Measurements from ENCODE around the gene ASTL.
A peak's percentile ranks its signal among the peaks of the same experiment; 100 is the strongest.
"Not testable (repeated sequence)": the region's sequence is repeated elsewhere in the genome, so short reads cannot be mapped to it uniquely, and the experiment has no call there.

Gene ASTL

DNA sequence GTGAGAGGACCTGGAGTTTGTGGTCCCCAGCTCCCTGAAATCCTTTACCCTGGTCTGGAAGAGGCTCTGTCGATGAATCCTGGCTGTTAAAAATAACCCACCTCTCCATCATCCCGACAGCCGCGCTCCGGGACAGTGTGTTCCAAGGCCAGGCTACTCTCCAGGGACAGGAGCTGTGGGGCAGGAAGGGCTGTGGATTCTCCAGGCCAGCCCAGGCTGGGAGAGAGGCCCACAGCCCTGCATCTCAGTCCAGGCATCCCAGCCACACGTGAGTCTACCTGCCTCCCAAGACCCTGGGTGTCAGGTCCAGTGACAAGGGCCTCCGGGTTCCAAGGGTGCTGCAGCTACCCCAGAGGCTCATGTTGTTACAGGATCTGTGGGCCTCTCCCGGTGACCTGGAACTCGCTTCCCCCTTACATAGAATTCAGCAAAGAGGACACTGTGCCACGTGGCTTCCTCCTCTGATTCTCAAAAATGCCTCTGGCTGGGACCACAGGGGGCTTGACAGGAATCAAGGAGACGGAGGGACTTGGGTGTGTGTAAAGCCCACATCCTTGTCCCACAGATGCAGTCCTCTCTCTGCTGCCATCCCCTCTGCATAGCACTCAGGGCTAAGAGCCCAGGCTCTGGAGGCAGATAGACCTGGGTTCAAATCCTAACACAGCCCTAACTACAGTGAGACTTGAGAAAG lies 39.3 kb downstream of the ASTL start:
- no peak for DNase-seq

DNA sequence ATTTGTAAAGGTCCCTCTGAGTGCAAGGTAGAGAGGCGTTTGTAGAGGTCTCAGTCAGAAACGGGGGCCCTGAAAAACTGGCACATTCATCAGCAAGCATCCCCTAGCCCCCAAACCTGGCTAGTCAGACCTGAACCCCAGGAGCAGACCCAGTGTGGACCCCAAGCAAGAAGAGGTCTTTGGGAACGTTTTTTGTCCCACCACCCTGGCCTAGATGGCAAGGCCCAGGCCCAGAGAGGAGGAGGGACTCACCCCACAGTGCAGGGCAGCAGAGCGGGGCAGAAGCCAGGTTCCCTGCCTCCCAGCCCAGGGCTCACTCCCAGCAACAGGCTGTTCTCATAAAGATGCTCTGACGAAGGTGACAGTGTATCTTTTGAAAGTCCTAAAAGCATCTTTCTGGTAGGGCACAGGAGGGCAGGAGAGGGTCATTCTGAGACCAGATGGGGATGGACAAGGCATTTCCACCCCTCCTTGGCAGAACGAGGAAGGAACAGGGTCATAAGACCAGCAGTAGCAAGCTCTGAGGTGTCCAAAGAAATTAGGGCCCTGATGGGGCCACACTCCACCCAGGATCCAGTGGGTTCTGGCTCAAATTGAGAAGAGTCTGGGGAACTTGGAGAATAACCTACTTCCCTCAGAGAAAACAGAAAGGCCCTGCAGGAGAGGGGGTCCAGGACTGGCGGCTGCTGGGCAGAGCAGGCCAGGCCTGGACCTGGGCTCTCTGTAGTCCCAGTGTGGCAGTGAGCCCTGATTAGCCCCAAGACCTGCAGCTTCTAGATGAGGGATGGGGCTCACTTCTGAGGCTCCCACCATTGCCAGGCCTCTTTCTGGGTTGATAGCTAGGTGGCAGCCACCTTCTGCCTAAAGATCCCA lies 40.1 kb downstream of the ASTL start:
- DNase-seq = peak; percentile 36 to 52

DNA sequence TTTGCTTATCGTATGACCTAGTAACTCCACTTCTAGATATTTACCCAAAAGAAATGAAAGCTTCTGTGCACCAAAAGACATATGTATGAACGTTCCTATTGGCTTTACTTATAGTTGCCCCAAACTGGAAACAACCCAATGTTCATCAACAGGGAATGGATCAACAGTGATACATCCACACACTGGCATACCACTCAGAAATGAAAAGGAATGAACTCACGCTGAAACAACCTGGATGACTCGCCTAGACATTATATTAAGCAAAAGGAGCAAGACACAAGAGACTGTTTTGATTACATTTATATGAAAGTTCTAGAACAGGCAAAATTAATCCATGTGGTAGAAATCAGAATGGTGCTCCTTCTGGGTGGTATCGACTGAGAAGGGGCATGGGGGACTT lies 40.9 kb downstream of the ASTL start:
- DNase-seq = no peak

DNA sequence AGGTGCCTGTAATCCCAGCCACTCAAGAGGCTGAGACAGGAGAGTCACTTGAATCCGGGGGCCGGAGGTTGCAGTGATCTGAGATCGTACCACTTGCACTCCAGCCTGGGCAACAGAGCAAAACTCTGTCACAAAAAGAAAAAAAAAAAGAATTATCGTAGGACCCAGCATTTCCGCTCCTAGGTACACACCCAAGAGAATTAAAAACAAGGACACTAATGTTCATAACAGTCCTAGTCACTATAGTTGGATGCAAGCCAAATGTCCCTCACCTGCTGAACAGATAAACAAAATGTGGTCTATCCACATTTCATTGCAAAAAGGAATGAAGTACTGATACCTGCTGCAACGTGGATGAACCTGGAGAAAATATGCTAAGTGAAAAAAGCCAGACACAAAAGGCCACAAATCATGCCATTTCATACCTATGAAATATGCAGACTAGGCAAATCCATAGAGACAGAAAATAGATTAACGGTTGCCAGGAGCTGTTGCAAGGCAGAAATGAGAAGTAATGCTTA lies 43.1 kb downstream of the ASTL start:
- DNase-seq = no peak

DNA sequence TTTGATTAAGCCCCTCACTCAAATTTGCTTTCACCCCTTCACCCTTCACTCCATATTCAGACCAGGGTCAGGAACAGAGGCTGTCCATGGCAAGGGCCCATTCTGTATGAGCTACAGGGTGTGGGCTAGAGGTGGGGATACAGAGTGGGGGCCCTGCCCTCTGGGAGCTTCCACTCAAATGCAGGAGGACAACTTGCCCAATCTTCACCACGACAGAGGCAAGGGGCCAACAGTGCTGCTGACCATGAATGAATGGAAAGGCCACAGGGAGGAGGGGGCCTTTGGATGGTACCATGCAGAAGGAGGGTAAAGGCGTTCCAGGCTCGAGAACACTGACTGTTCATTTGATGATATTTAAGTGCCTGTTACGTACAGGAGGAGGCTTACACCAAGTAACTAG lies 44.8 kb downstream of the ASTL start:
- no peak for DNase-seq

DNA sequence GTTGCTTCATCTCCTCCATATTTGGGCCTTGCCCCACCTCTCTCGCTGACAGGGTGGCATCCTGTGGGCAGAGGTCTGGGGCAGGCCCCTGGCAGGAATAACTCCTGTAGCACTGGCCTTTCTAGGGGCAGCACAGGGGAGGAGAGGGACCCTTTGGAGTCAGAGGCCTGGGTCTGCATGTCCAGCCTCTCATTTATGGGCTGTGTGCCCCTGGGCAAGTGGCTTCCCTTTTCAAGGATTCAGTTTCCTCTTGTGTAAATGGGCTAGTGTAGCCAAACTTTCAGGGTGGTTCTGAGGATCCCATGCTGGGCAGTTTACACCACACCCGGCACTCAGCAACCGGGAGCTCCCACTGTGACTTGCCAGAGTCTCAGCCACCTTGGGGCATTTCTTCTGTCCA lies 45.4 kb downstream of the ASTL start:
- DNase-seq = peak; percentile 50 to 52

DNA sequence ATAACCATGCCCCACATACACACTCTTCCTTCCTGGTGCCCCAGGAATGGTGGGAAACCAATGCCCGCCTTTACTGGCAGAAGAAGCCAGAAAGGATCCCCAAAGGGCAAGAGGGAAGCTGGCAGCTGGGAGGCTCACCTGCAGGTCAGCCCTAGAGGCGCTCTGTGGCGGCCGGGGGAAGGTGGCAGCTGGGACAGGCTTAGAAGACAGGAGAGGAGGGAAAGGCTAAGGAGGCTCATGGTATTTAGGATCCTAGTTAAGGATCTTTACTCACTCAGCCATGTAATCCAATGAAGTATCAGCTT lies 45.8 kb downstream of the ASTL start:
- no peak for DNase-seq

DNA sequence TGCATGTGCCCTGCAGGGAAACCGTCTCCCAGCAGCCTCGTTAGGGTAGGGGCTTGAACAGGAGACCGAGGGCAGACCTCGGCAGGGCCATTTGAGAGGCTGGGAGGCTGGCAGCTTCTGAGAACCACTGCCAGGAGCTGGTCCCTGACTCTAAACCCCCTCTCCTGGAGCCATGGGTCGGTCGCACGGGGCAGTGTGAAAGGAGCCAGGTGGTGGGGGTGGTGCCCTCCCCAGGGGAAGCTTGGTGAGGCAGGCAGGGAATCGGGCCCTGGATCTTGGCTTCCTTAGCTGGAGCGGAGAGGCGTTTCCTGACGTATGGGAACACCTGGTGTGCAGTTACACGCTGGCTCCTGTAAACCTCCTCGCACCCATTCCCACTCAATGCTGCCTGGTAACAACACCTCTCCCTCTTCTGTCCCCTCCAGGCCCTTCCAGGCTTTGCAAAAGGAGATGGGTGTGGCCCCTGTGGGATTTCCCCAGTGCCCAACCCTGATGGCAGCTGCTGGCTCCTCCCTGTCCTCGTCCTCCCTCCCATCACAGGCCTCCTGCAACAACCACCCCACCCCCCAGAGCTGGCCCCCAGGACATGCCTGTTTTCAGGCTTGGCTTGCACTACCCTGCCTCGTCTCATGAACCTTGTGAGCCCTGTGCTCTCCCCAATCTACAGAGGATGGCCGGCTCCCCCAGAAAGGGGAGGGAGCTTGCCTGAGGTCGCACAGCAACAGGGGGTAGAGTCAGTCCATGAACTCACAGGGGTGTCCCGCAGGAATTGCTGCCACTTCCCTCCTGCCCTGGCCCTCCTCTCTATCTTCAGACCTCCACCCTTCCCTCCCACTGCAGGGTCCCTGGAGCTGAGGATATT lies 46.4 kb downstream of the ASTL start:
- no peak for DNase-seq

DNA sequence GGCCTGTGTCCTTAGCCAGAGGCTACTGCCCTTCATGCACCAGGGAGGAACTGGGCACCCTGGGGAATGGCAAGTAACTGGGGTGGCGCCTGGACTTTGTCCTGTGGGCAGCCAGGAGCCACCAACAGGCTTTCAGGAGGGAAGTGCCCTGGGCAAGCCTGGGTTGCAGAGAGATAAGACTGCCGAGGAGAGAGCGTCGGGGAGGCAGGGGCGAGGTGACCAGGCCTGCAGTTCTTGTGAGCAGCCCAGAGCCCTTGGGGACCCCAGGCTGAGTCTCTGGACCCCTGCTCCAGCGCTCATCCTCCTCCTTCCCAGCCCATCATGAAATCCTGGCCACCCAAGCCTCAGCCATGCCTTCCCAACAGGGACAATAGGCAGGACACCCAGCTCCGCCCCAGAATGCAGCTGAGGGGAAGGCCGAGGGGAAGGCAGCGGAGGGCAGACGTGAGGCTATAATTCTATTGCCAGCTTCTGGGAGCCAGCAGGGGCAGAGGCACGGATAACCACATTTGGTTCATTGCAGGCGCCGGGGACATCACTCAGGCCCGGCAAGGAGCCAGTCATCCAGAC lies 47.1 kb downstream of the ASTL start:
- no peak for DNase-seq

DNA sequence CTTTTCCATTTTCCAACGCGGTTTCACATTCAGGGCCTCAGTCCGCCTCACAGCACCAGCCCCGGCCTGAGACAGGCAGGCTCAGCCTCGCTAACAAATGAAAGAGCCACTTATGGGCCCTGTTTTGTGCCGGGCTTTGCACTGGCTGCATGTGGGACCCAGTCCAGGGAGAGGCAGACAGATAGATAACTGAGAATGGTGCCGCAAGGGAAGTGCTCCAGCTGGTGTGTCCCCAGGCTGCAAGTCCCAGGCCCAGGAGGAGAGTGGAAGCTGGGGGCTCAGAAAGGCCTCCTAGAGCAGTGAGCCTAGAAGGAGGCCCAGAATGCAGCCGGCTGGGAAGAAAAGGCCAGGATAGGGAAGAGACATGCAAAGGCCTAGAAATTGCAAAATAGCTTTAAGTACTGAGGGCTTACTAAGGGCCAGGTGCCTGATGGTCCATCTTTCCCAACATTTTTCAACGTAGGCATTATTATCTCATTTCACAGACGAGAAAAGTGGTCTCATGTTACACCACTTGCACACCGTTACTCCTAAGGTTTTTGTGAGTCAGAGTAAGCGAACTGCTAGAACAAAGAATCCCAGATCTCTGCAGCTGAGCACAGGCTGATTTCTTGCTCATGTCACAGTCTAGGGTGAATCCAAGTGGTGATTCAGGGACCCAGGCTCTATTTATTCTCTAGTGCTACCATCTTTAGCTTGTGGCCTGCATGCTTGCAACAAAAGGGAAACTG lies 47.9 kb downstream of the ASTL start:
- no peak for DNase-seq

DNA sequence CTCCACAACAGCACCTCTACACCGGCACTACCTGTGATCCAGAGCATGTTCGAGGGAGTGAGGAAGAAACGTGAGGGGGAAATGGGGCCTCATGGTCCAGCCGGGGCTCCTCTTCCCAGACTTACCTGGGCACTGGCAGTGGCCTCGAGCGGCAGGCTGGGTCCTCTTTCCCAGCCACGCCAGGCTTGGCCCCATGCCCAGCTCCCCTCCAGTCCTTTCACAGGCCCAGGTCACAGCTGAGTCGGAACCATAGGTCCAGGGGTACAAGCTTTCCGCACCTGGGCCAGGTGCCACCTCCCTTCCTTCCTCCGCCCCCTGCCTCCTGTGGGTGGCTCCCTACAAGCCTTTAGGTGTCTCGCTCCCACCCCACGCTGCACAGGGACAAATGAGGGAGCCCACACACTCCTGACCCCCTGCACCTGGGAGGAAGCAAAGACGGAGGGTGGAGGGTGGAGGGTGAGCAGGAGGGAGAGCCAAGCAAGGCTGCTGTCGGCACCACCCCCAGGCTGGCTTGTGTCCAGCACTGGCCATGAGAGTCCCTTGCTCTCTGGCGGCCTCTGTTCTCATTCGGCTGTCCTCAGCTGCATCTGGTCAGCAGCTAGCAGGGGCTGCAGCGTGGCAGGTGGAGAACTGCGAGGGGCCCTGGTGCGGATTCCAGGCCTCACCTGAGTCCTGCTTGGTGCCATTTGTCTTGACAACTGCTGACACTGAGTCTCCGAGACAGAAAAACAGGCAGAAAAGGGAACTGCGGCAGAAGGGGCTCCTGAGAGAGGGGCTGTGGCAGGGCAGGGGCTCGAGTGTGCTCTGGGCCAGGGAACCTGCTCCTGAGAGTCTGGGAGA lies 48.7 kb downstream of the ASTL start:
- DNase-seq = no peak

DNA sequence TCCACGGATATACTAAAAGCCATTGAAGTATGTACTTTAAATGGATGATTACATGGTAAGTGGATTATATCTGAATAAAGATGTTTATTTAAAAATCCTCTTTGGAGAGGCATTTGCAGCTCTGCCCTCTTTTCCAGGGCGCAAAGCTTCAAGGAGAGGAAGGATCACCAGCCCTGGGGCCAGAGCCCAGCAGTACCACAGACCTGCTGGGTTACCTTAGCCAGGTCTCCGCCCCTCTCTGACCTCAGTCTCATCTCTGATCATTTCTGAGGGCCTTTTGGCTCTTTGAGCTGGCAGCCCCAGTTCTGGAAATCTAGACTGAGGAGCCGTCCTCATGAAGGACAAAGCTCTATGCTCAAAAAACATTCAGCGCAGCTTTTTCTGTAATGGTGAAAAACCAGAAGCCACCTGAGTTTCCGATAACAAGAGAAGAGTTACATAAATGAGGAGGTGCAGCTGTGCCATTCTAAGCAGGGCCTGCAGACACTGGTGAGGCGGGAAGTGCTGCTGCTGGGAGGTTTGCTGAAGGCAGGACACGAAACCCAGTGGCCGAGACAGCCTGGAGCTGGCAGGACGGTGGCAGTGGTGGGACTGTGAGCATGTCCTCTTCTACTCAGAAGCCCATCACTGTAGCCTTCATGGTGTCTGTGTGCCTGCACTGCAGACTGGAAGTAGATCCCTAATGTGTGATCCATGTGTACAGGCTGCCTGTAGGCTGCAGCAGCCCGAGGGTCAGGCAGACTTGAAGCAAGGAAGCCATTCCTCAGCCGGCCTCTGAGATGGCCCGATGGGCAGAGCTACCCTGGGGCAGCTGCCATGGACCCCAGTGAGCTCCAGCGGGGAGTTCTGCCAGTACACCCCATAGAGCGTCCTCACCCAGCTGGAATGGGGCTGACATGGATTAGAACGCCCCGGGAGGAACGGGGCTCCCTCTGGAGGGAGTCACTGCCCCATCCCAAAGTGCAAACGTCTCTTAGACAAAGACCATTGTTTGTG lies 49.7 kb downstream of the ASTL start:
- DNase-seq = no peak

DNA sequence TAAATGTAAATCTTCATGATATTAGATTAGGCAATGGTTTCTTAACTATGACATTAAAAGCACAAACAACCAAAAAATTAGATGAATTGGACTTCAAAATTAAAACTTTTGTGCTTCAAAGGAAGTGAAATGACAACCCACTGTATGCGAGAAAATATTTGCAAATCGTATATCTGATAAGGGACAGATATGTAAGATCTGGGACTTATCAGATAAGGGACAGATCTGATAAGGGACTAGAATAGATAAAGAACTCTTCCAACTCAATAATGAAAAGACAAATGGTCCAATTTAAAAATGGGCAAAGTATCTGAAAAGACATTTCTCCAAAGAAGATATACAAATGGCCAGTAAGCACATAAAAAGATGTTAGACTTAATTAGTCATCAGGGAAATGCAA lies 51.2 kb downstream of the ASTL start:
- DNase-seq = no peak

DNA sequence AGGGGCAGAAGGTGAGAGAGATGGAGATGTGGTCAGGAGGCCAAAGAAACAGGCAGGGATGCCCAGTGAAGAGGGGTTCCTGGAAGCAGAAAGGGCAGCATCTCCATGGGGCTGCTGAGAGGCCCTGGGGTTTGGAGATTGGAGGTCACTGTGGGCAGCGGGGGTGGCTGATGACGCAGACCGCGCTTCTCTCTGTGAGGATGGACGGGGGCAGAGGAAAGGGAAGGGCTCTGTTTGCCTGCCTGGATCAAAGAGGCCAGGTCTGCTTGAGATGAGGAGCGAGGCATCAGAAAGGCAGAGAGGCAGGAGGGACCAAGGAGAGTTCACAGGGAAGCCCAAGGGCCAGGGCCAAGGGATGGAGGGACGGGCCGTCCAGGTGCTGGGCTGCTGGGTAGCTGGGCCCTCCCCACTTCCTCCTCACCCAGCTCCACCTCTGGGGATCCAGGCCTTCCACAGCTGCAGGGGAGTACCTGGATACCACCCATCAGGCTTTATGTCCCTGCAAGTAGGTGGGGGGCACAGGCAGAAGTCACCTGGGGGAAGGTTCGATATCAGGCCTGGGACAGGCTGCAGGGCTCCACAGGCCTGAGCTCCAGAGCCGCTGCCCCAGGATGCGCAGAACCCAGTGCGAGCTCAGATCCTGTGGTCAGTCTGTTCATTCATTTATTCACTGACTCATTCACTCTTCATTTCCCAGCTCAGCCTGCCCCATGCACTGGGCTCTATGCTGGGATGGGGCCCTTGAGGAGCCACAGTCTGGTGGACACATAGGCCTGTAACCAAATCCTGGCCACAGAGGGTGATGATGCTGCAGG lies 52.6 kb downstream of the ASTL start:
- DNase-seq = no peak

DNA sequence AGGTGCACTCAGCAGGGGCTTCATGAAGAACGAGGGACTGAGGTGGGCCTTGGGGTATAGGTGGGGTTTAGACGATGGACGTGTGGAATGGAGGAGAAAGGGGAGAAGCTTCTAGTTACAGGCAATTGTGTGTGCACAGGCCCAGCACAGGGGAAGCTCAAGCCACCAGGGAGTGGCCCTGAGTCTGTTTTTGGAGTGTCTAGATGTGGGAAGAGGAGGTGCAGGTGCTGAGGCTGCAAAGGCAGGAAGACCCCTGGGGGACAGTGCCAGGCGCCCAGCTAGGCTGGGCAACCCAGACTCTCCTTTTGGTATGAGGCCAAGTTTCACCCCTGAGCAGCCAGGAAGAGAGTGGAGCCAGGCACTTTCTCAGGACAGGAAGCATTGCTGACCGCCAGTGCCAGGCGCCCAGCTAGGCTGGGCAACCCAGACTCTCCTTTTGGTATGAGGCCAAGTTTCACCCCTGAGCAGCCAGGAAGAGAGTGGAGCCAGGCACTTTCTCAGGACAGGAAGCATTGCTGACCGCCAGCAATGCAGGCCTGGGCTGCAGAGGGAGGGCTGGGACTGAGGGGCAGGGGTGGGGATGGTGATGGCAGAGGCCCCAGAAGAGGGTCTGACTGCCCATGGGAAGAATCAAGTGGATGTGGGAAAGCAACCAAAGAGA lies 53.3 kb downstream of the ASTL start:
- not testable (repeated sequence) for DNase-seq

DNA sequence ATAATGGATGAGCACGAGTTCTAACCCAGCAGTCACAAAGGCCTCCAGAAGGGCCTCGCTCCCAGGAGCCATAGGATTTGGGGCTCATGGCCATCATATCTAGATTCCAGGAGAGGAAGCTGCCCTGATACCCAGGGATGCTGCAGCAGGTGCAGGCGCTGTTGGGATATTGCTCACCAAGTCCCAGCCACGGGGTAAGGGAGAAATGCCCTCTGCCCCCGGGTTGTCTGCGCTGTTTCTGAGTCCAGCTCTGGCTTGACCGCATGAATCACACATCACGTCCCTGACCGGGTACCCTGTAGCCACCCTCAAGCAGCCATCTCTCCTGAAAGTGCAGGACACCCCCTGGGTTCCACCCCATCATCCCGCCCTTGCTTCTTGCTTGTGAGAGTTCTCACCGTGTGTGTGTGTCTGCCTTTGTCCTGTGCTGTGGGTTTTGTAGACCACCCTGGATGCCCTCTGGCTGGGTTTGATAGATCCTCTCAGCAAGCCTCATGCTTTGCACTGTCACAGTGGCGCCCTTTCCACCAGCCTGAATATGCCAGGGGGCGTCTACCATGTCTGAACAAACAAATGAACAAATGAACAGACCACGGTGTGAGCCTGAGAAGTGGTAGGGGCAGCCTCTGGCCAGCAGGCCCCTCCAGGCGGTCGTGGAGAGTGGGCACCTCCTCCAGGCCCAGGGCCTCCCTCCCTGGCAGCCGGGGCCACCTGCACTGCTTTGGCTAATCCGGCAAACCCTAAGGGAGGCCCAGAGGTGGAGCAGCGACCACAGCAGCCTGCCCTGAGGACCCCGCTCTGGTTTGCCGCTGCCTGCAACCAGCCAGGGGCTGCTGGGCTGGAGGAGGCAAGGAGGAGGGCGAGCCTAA lies 54.1 kb downstream of the ASTL start:
- no peak for DNase-seq
